ENCODE measurements around the gene CHST15.

CHST15 gene

DNA sequence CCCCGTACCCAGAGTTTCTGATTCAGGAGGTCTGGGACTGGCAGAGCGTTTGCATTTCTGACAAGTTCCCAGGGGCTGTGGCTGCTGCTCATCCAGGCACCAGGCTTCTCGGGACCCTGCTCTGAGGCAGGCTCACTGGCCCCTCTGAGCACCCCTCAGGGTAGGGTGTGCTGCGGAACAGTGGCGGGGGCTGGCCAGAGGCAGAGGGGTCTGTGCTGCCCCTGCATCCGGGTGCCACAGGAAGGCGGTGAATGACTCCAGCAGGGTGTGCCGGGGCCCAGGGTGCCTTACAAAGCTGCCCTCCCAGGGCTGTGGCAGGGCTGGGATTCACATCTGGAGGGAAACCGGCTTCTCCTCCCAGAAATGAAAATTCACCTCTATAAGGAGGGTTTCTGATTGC lies 77.4 kb downstream of the CHST15 start:
- TF ChIP-seq, protein P1, sequence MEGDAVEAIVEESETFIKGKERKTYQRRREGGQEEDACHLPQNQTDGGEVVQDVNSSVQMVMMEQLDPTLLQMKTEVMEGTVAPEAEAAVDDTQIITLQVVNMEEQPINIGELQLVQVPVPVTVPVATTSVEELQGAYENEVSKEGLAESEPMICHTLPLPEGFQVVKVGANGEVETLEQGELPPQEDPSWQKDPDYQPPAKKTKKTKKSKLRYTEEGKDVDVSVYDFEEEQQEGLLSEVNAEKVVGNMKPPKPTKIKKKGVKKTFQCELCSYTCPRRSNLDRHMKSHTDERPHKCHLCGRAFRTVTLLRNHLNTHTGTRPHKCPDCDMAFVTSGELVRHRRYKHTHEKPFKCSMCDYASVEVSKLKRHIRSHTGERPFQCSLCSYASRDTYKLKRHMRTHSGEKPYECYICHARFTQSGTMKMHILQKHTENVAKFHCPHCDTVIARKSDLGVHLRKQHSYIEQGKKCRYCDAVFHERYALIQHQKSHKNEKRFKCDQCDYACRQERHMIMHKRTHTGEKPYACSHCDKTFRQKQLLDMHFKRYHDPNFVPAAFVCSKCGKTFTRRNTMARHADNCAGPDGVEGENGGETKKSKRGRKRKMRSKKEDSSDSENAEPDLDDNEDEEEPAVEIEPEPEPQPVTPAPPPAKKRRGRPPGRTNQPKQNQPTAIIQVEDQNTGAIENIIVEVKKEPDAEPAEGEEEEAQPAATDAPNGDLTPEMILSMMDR (IDR thresholded peaks at IDR 0.05; ENCODE audit: low read depth, low read length), result no peak
- no peak for DNase-seq (ENCODE audit: extremely low read depth, low read depth)

GRCh38 chr10:124014416-124015154 lies 78.8 kb downstream of the CHST15 start:
- TF ChIP-seq, protein P1 (IDR thresholded peaks at IDR 0.05; ENCODE audit: low read depth, low read length), result no peak
- no peak for DNase-seq (ENCODE audit: extremely low read depth, low read depth)

DNA sequence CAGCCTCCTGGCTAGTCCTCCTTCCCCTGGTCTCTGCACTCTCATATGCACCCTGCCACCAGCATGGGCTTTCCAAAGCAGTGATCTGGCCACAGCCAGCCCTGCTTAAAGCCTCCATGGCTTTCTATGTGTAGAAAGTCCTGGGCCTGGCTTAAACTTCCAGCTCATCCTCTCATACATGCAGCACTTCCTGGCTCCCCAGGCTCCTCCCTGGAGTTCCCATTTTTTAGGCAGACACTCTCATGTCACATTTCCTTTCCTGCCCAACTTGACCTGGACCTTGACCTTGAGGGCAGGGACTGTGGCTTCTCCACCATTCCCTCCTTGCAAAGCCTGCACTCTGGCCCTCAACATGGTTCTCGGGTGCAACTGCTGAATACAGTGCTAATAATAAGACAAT lies 79.5 kb downstream of the CHST15 start:
- no peak for DNase-seq (ENCODE audit: extremely low read depth, low read depth)
- TF ChIP-seq, protein P1 (IDR thresholded peaks at IDR 0.05; ENCODE audit: low read depth, low read length), result no peak

GRCh38 chr10:124012991-124013390 lies 80.4 kb downstream of the CHST15 start:
- TF ChIP-seq, protein P1 (IDR thresholded peaks at IDR 0.05; ENCODE audit: low read depth, low read length), result no peak
- DNase-seq (ENCODE audit: extremely low read depth, low read depth), result no peak

GRCh38 chr10:124012583-124012982 lies 80.8 kb downstream of the CHST15 start:
- DNase-seq (ENCODE audit: extremely low read depth, low read depth), result no peak
- TF ChIP-seq, protein P1 (IDR thresholded peaks at IDR 0.05; ENCODE audit: low read depth, low read length), result no peak

- DNase-seq (ENCODE audit: extremely low read depth, low read depth), result no peak
- TF ChIP-seq, protein P1 (IDR thresholded peaks at IDR 0.05; ENCODE audit: low read depth, low read length), result no peak
Observed at GRCh38 chr10:124012066-124012465, 81.3 kb downstream of the CHST15 start.

DNA sequence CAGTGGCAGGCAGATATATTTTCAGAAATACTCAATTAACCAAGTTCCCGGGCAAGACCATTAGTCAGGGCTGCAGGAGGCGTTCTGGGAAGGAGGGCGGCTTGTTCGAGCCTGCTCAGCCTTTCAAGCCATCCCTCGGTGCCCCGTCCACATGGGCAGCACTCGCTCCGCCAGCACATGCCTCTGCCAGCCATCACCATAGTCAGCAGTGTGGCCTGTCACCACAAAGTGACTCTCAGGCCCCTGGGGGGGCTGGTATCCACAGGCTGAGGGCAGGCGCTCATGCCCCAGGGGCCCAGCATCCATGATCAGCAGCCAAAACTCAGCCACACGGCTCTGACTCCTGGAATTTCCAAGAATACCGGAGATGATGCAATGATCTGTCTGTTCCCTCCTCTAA lies 81.9 kb downstream of the CHST15 start:
- TF ChIP-seq, protein P1 (IDR thresholded peaks at IDR 0.05; ENCODE audit: low read depth, low read length), result no peak
- DNase-seq (ENCODE audit: extremely low read depth, low read depth), result no peak

All from AG09319 (cell line).